Adrenal gland (tissue), 5 donors: ENCODE measurements around the gene KCNK3.

Experiments used
- POLR2A ChIP-seq, 2 donors: fragments of 450-650 bp; IDR thresholded peaks; one replicate each; pipeline ENCODE4 v1.6.1; 2017; ENCODE audit warnings: antibody characterized with exemption in 2 of 2, mild to moderate bottlenecking in 2 of 2, moderate library complexity in 1 of 2
- TF ChIP-seq, protein P1 (sequence below), 6 experiments: fragments of 450-650 bp in 4 of 6; fragments of 200-600 bp in 2 of 6; sonication (generic) in 1 of 6; IDR thresholded peaks; 1 replicate in 5 of 6; 2 replicates in 1 of 6; pipeline versions ENCODE4 v1.5.1 to v1.8.0; 2016 to 2021; ENCODE audit warnings: antibody characterized with exemption in 6 of 6, mild to moderate bottlenecking in 2 of 6, moderate library complexity in 1 of 6
- donor health status: DM: no; HTN: no; CAD: no.

DNA sequence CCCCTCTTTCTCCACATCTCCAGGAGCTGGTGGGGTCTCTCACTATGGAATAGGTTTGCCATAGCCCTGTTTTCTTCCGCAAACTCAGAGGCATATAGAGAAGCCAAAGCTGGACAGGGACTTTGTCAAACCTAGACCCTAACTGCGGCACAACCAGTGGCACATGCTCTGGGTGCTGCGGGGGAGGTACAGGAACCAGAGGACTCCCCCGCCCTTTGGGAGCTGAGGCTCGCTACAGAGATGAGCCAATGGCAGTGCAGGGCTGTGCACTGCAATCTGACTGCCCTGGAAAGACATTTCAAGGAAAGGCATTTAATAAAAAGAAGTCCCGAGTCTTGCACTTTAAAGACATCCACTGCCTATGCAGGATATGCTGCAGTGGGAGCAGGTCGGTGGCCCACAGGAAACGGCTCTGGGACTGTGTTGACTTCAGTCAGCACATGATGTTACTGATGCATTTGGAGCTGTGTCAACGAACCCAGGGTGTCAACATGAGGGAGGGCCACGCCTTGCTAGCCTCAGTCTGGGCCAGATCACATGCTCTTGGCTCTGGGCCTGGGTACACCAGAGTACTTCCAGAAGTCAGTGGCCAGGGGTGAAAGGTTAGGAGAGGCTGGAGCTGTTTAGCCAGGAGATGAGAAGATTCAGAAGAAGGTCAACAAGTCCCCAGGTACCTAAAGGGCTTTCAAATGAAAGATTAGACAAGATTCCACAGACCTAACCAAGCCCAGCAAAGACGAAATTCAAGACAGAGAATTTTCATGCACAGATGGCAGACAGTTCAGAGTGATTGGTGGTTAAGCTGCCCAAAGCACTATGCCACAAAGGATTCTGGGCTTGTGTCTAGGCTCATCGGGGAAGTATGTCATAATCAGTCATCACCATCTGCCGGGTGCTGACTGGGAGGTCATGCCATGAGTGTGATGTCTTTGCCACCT, 79.8 kb downstream of the KCNK3 start:
- TF ChIP-seq, protein P1, sequence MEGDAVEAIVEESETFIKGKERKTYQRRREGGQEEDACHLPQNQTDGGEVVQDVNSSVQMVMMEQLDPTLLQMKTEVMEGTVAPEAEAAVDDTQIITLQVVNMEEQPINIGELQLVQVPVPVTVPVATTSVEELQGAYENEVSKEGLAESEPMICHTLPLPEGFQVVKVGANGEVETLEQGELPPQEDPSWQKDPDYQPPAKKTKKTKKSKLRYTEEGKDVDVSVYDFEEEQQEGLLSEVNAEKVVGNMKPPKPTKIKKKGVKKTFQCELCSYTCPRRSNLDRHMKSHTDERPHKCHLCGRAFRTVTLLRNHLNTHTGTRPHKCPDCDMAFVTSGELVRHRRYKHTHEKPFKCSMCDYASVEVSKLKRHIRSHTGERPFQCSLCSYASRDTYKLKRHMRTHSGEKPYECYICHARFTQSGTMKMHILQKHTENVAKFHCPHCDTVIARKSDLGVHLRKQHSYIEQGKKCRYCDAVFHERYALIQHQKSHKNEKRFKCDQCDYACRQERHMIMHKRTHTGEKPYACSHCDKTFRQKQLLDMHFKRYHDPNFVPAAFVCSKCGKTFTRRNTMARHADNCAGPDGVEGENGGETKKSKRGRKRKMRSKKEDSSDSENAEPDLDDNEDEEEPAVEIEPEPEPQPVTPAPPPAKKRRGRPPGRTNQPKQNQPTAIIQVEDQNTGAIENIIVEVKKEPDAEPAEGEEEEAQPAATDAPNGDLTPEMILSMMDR (IDR thresholded peaks at IDR 0.05): no peak
- TF ChIP-seq POLR2A (IDR thresholded peaks at IDR 0.05): peak in 1 of 2 donors; percentile 62
